ENCODE results near the gene USP17L24.
"Not testable (repeated sequence)": the region's sequence is repeated elsewhere in the genome, so short reads cannot be mapped to it uniquely, and the experiment has no call there.

USP17L24 gene, protein sequence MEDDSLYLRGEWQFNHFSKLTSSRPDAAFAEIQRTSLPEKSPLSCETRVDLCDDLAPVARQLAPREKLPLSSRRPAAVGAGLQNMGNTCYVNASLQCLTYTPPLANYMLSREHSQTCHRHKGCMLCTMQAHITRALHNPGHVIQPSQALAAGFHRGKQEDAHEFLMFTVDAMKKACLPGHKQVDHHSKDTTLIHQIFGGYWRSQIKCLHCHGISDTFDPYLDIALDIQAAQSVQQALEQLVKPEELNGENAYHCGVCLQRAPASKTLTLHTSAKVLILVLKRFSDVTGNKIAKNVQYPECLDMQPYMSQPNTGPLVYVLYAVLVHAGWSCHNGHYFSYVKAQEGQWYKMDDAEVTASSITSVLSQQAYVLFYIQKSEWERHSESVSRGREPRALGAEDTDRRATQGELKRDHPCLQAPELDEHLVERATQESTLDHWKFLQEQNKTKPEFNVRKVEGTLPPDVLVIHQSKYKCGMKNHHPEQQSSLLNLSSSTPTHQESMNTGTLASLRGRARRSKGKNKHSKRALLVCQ

DNA sequence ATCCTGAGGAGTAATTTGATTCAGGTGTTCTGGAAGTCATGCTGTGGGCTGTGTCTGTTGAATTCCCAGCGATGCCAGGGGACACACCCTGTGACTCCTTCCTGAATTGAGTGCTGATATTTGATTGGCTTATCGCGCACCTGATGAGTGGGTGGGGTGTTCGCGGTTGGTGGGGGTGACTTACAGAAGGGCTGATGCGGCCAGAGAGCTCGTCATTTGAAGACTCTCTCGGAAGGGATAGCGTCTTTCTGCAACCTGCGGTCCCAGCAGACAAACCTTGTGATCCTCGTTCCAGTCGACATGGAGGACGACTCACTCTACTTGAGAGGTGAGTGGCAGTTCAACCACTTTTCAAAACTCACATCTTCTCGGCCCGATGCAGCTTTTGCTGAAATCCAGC, at the start of gene USP17L24:
Gene USP17L24, plus strand, starts transcription at position 301 of the 400 bp plus-strand sequence. Its CDS starts 0 bp downstream, at position 301.
- DNase-seq, result not testable (repeated sequence)

DNA sequence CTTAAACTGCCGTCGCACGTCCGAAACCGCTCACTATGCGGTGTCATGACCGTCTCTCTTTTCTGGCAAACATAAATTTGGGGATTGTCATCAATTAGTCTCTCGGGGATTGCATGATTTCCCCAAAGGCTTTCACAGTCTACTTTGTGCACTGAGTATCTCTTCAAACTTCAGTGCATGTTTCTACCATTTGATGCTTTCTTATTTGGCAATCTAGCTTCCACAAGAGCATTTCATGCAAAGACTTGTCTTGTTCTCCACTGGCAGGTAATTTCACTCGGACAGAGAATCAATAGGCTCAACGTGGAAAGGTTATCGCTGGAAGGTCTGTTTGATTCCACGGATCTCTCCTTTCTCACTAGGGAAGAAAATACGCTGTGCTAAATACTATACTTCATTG, 774 bp upstream of the USP17L24 start:
- not testable (repeated sequence) for DNase-seq

DNA sequence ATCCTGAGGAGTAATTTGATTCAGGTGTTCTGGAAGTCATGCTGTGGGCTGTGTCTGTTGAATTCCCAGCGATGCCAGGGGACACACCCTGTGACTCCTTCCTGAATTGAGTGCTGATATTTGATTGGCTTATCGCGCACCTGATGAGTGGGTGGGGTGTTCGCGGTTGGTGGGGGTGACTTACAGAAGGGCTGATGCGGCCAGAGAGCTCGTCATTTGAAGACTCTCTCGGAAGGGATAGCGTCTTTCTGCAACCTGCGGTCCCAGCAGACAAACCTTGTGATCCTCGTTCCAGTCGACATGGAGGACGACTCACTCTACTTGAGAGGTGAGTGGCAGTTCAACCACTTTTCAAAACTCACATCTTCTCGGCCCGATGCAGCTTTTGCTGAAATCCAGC, 4.6 kb downstream of the USP17L24 start, which contains the start of gene USP17L25:
Gene USP17L25, plus strand, starts transcription at position 301 of the 400 bp plus-strand sequence. Its CDS starts 0 bp downstream, at position 301.
- DNase-seq, result not testable (repeated sequence)

DNA sequence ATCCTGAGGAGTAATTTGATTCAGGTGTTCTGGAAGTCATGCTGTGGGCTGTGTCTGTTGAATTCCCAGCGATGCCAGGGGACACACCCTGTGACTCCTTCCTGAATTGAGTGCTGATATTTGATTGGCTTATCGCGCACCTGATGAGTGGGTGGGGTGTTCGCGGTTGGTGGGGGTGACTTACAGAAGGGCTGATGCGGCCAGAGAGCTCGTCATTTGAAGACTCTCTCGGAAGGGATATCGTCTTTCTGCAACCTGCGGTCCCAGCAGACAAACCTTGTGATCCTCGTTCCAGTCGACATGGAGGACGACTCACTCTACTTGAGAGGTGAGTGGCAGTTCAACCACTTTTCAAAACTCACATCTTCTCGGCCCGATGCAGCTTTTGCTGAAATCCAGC, 9.4 kb downstream of the USP17L24 start, which contains the start of gene USP17L26:
Gene USP17L26, plus strand, starts transcription at position 301 of the 400 bp plus-strand sequence. Its CDS starts 0 bp downstream, at position 301.
- DNase-seq, result not testable (repeated sequence)

DNA sequence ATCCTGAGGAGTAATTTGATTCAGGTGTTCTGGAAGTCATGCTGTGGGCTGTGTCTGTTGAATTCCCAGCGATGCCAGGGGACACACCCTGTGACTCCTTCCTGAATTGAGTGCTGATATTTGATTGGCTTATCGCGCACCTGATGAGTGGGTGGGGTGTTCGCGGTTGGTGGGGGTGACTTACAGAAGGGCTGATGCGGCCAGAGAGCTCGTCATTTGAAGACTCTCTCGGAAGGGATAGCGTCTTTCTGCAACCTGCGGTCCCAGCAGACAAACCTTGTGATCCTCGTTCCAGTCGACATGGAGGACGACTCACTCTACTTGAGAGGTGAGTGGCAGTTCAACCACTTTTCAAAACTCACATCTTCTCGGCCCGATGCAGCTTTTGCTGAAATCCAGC, 14.1 kb downstream of the USP17L24 start, which contains the start of gene USP17L5:
Gene USP17L5, plus strand, starts transcription at position 301 of the 400 bp plus-strand sequence. Its CDS starts 0 bp downstream, at position 301.
- DNase-seq, result not testable (repeated sequence)

DNA sequence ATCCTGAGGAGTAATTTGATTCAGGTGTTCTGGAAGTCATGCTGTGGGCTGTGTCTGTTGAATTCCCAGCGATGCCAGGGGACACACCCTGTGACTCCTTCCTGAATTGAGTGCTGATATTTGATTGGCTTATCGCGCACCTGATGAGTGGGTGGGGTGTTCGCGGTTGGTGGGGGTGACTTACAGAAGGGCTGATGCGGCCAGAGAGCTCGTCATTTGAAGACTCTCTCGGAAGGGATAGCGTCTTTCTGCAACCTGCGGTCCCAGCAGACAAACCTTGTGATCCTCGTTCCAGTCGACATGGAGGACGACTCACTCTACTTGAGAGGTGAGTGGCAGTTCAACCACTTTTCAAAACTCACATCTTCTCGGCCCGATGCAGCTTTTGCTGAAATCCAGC, 18.9 kb downstream of the USP17L24 start, which contains the start of gene USP17L27:
Gene USP17L27, plus strand, starts transcription at position 301 of the 400 bp plus-strand sequence. Its CDS starts 0 bp downstream, at position 301.
- not testable (repeated sequence) for DNase-seq

DNA sequence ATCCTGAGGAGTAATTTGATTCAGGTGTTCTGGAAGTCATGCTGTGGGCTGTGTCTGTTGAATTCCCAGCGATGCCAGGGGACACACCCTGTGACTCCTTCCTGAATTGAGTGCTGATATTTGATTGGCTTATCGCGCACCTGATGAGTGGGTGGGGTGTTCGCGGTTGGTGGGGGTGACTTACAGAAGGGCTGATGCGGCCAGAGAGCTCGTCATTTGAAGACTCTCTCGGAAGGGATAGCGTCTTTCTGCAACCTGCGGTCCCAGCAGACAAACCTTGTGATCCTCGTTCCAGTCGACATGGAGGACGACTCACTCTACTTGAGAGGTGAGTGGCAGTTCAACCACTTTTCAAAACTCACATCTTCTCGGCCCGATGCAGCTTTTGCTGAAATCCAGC, 23.6 kb downstream of the USP17L24 start, which contains the start of gene USP17L28:
Gene USP17L28, plus strand, starts transcription at position 301 of the 400 bp plus-strand sequence. Its CDS starts 0 bp downstream, at position 301.
- not testable (repeated sequence) for DNase-seq

DNA sequence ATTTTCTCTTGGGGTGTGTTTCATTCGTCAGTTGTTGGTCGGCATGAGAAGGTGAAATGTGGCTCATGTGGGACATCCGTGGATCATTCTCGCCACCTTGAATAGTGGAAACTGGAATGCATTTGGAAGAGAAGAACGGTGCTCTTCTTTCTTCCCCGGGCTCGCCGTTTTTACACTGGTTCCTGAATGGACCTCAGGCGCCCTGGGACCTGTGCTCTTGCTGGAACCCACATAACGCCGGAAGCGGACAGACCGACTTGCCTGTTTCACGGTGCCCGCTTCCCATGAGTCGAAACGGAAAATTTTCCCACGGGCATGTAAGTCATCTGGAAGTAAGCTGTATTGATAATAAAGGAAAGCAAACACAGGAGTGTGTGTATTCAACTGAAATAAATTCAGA, 25.9 kb downstream of the USP17L24 start:
- not testable (repeated sequence) for DNase-seq

DNA sequence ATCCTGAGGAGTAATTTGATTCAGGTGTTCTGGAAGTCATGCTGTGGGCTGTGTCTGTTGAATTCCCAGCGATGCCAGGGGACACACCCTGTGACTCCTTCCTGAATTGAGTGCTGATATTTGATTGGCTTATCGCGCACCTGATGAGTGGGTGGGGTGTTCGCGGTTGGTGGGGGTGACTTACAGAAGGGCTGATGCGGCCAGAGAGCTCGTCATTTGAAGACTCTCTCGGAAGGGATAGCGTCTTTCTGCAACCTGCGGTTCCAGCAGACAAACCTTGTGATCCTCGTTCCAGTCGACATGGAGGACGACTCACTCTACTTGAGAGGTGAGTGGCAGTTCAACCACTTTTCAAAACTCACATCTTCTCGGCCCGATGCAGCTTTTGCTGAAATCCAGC, 28.4 kb downstream of the USP17L24 start, which contains the start of gene USP17L29:
Gene USP17L29, plus strand, starts transcription at position 301 of the 400 bp plus-strand sequence. Its CDS starts 0 bp downstream, at position 301.
- DNase-seq, result not testable (repeated sequence)

DNA sequence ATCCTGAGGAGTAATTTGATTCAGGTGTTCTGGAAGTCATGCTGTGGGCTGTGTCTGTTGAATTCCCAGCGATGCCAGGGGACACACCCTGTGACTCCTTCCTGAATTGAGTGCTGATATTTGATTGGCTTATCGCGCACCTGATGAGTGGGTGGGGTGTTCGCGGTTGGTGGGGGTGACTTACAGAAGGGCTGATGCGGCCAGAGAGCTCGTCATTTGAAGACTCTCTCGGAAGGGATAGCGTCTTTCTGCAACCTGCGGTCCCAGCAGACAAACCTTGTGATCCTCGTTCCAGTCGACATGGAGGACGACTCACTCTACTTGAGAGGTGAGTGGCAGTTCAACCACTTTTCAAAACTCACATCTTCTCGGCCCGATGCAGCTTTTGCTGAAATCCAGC, 37.9 kb downstream of the USP17L24 start, which contains the start of gene USP17L30:
Gene USP17L30, plus strand, starts transcription at position 301 of the 400 bp plus-strand sequence. Its CDS starts 0 bp downstream, at position 301.
- DNase-seq, result not testable (repeated sequence)
